IPS-20b (cell line): ENCODE measurements around the gene RNF41.

ENCODE experiments used
- H3K27ac ChIP-seq: one replicate; pipeline ENCODE4 v1.5.1; 2013; ENCODE audit warnings: low read length
- H3K27me3 ChIP-seq: 2 replicates; pipeline ENCODE4 v1.6.1; 2013; ENCODE audit warnings: mild to moderate bottlenecking, low read length, inconsistent platforms; ENCODE audit not compliant: insufficient read depth
- H3K36me3 ChIP-seq: 2 replicates; pipeline ENCODE4 v1.6.1; 2013; ENCODE audit warnings: low read depth, mild to moderate bottlenecking, inconsistent platforms, low read length, moderate library complexity; ENCODE audit not compliant: insufficient read depth
- H3K4me1 ChIP-seq: 2 replicates; pipeline ENCODE4 v1.6.1; 2013; ENCODE audit warnings: mild to moderate bottlenecking, control low read depth, inconsistent platforms, low read length, moderate library complexity; ENCODE audit not compliant: insufficient read depth
- H3K4me3 ChIP-seq: 2 replicates; pipeline ENCODE4 v1.5.1; 2013; ENCODE audit warnings: mild to moderate bottlenecking, low read length, inconsistent platforms
- H3K9ac ChIP-seq: 2 replicates; pipeline ENCODE4 v1.6.1; 2013; ENCODE audit warnings: low read depth, mild to moderate bottlenecking, inconsistent platforms, low read length, moderate library complexity
- H3K9me3 ChIP-seq: 2 replicates; pipeline ENCODE4 v1.6.1; 2013; ENCODE audit warnings: mild to moderate bottlenecking, low read depth, low read length, inconsistent platforms; ENCODE audit not compliant: insufficient read depth

The RNF41 gene

GRCh38 chr12:56154818-56155217 lies 66.9 kb downstream of the RNF41 start:
- no peaks in the 10 kb centered on the region for H3K9me3 ChIP-seq
- H3K9ac ChIP-seq: no peak overlapping the region
- no peak overlapping the region for H3K4me3 ChIP-seq
- H3K27me3 ChIP-seq: no peaks in the 10 kb centered on the region
- peaks cover 28% of the 10 kb centered on the region for H3K36me3 ChIP-seq
- no peak overlapping the region for H3K27ac ChIP-seq
- peaks cover 10% of the 10 kb centered on the region for H3K4me1 ChIP-seq

- H3K9me3 ChIP-seq: no peaks in the 10 kb centered on the region
- H3K9ac ChIP-seq: no peak overlapping the region
- H3K36me3 ChIP-seq: peaks cover 27% of the 10 kb centered on the region
- H3K27me3 ChIP-seq: no peaks in the 10 kb centered on the region
- H3K27ac ChIP-seq: no peak overlapping the region
- H3K4me1 ChIP-seq: peaks cover 6% of the 10 kb centered on the region; the same call in 1 of the 2 replicates
- no peak overlapping the region for H3K4me3 ChIP-seq
These were observed 67.4 kb downstream of the RNF41 start for GRCh38 chr12:56154246-56154771.

- Histone ChIP-seq H3K27ac (no peak overlapping the region), H3K4me3 (peak overlapping the region; percentile 78; the same call in 1 of the 2 replicates), H3K4me1 (peaks cover 6% of the 10 kb centered on the region; the same call in 1 of the 2 replicates), H3K9me3 (no peaks in the 10 kb centered on the region), H3K27me3 (no peaks in the 10 kb centered on the region), H3K36me3 (peaks cover 24% of the 10 kb centered on the region), H3K9ac (peak overlapping the region; percentile 87; the same call in 1 of the 2 replicates)
These were observed 68.0 kb downstream of the RNF41 start for GRCh38 chr12:56153678-56154065.

- no peaks in the 10 kb centered on the region for H3K27me3 ChIP-seq
- peaks cover 24% of the 10 kb centered on the region for H3K36me3 ChIP-seq
- H3K27ac ChIP-seq: no peak overlapping the region
- peak overlapping the region; percentile 78 for H3K4me3 ChIP-seq
- H3K9ac ChIP-seq: peak overlapping the region; percentile 87; the same call in 1 of the 2 replicates
- H3K9me3 ChIP-seq: no peaks in the 10 kb centered on the region
- H3K4me1 ChIP-seq: peaks cover 6% of the 10 kb centered on the region; the same call in 1 of the 2 replicates
These were observed 68.7 kb downstream of the RNF41 start for GRCh38 chr12:56152756-56153677.
